GM23338 (cell line): ENCODE results near the gene WWOX. TPM values are rescaled to one million over a fixed set of nuclear protein-coding genes. Genes with fewer than 3 reads are reported as not detected.

Experiments used
- ATAC-seq: fragments of 200-7000 bp; cut with Tn5 transposase; 3 replicates; pipeline ENCODE4 v1.9.1; 2020
- DNase-seq: peaks from one replicate; pipeline ENCODE4 v3.0.0-alpha.2; 2015; ENCODE audit warnings: low spot score
- H2AFZ ChIP-seq: fragments of 200-600 bp; sonication (generic); 2 replicates; pipeline ENCODE4 v1.8.0; 2016; ENCODE audit warnings: antibody characterized with exemption, mild to moderate bottlenecking, moderate library complexity
- H3F3A ChIP-seq: fragments of 200-600 bp; sonication (generic); replicated peaks from 2 replicates; pipeline ENCODE4 v1.8.0; 2017; ENCODE audit warnings: antibody characterized with exemption, mixed run types, low read depth
- H3K27ac ChIP-seq: fragments of 200-600 bp; sonication (generic); 2 replicates; pipeline ENCODE4 v1.6.1; 2016; ENCODE audit warnings: low read depth
- H3K27me3 ChIP-seq: fragments of 200-600 bp; sonication (generic); 2 replicates; pipeline ENCODE4 v1.8.0; 2016; ENCODE audit warnings: mild to moderate bottlenecking, mixed run types, moderate library complexity; ENCODE audit not compliant: insufficient read depth
- H3K36me3 ChIP-seq: fragments of 200-600 bp; sonication (generic); 2 replicates; pipeline ENCODE4 v1.8.0; 2016; ENCODE audit warnings: mild to moderate bottlenecking; ENCODE audit not compliant: insufficient read depth
- H3K4me1 ChIP-seq: fragments of 200-600 bp; sonication (generic); 2 replicates; pipeline ENCODE4 v1.8.0; 2016; ENCODE audit warnings: mild to moderate bottlenecking, moderate library complexity; ENCODE audit not compliant: insufficient read depth
- H3K4me2 ChIP-seq: fragments of 200-600 bp; sonication (generic); 2 replicates; pipeline ENCODE4 v1.7.1; 2017; ENCODE audit warnings: mixed run types
- H3K4me3 ChIP-seq: fragments of 200-600 bp; sonication (generic); 2 replicates; pipeline ENCODE4 v1.6.1; 2016; ENCODE audit warnings: mixed run types
- H3K79me2 ChIP-seq: fragments of 200-600 bp; sonication (generic); replicated peaks from 2 replicates; pipeline ENCODE4 v1.8.0; 2017; ENCODE audit warnings: mild to moderate bottlenecking; ENCODE audit not compliant: insufficient read depth
- H3K9me2 ChIP-seq: fragments of 200-600 bp; sonication (generic); 2 replicates; pipeline ENCODE4 v1.8.0; 2017; ENCODE audit not compliant: insufficient read depth
- H4K20me1 ChIP-seq: fragments of 200-600 bp; sonication (generic); replicated peaks from 2 replicates; pipeline ENCODE4 v1.8.0; 2017; ENCODE audit warnings: mild to moderate bottlenecking; ENCODE audit not compliant: insufficient read depth
- H3K27ac Mint-ChIP-seq: 2 replicates; pipeline ENCODE4 v1.8.0; 2020; ENCODE audit warnings: inconsistent platforms, mild to moderate bottlenecking, moderate library complexity, mixed read lengths
- H3K27me3 Mint-ChIP-seq: 3 replicates; pipeline ENCODE4 v1.8.0; 2022; ENCODE audit warnings: low read depth, mild to moderate bottlenecking, moderate library complexity, mixed read lengths, inconsistent platforms; ENCODE audit not compliant: insufficient read depth, poor library complexity
- H3K36me3 Mint-ChIP-seq: 3 replicates; pipeline ENCODE4 v1.8.0; 2021; ENCODE audit warnings: low read depth, mild to moderate bottlenecking, inconsistent platforms, moderate library complexity, mixed read lengths
- H3K4me1 Mint-ChIP-seq: 3 replicates; pipeline ENCODE4 v1.8.0; 2020; ENCODE audit warnings: mild to moderate bottlenecking, inconsistent platforms, mixed read lengths
- H3K4me3 Mint-ChIP-seq: 3 replicates; pipeline ENCODE4 v1.8.0; 2021; ENCODE audit warnings: moderate library complexity, mild to moderate bottlenecking, inconsistent platforms, mixed read lengths
- H3K9me3 Mint-ChIP-seq: 3 replicates; pipeline ENCODE4 v1.8.0; 2020; ENCODE audit warnings: moderate library complexity, mild to moderate bottlenecking, inconsistent platforms, mixed read lengths
- CREB1 ChIP-seq: fragments of 250-450 bp; sonication (Bioruptor Pico); IDR thresholded peaks from 2 replicates; pipeline ENCODE4 v1.5.0; 2020; ENCODE audit warnings: low read depth, mild to moderate bottlenecking, moderate library complexity
- EZH2 ChIP-seq: fragments of 200-600 bp; sonication (generic); IDR thresholded peaks from one replicate; pipeline ENCODE4 v1.8.0; 2017; ENCODE audit warnings: antibody characterized with exemption, mild to moderate bottlenecking, low read depth; ENCODE audit not compliant: unreplicated experiment
- EZH2phosphoT487 ChIP-seq: fragments of 200-600 bp; sonication (generic); IDR thresholded peaks from one replicate; pipeline ENCODE4 v1.8.1; 2018; ENCODE audit warnings: antibody characterized with exemption; ENCODE audit not compliant: unreplicated experiment
- JUNB ChIP-seq: IDR thresholded peaks from one replicate; pipeline ENCODE4 v1.6.1; 2016; ENCODE audit warnings: antibody characterized with exemption; ENCODE audit not compliant: unreplicated experiment
- NANOG ChIP-seq: IDR thresholded peaks from 2 replicates; pipeline ENCODE4 v1.6.1; 2016; ENCODE audit warnings: antibody characterized with exemption, borderline replicate concordance
- POLR2AphosphoS5 ChIP-seq: IDR thresholded peaks from 2 replicates; pipeline ENCODE4 v1.6.1; 2016; ENCODE audit warnings: antibody characterized with exemption, low read depth
- STAT1 ChIP-seq: IDR thresholded peaks from one replicate; pipeline ENCODE4 v1.6.1; 2016; ENCODE audit warnings: antibody characterized with exemption; ENCODE audit not compliant: unreplicated experiment
- ZNF114 ChIP-seq: fragments of 250-450 bp; sonication (Bioruptor Pico); IDR thresholded peaks from 2 replicates; pipeline ENCODE4 v1.5.0; 2020; ENCODE audit warnings: mild to moderate bottlenecking, moderate library complexity
- ZNF331 ChIP-seq: fragments of 250-450 bp; sonication (Bioruptor Pico); IDR thresholded peaks from 2 replicates; pipeline ENCODE4 v1.5.0; 2020; ENCODE audit warnings: low read depth, mild to moderate bottlenecking, moderate library complexity
- polyA plus RNA-seq: library from polyadenylated mRNA; unstranded; fragments of >200 nt; fragmentation: Nextera tagmentation; extraction: Ambion mirVana; gene quantifications from 2 replicates; pipeline ENCODE4 v1.2.1, GENCODE V29; 2016
- total RNA-seq: library from RNA; depleted of rRNA; stranded (reverse); fragments of >200 nt; shearing (Covaris generic); gene quantifications from 2 replicates; pipeline ENCODE4 v1.2.3, GENCODE V29; 2014
- TF ChIP-seq, protein P1 (sequence below): IDR thresholded peaks from one replicate; pipeline ENCODE4 v1.6.1; 2018; ENCODE audit warnings: antibody characterized with exemption; ENCODE audit not compliant: unreplicated experiment
- TF ChIP-seq, protein P2 (sequence below), 2 experiments: fragments of 200-600 bp in 1 of 2; sonication (generic) in 1 of 2; conservative IDR thresholded peaks; 2 replicates each; pipeline versions ENCODE4 v1.5.1 to v1.6.1; 2016 to 2017; ENCODE audit warnings: antibody characterized with exemption in 2 of 2, low read depth in 2 of 2, mild to moderate bottlenecking in 2 of 2, moderate library complexity in 1 of 2
- TF ChIP-seq, protein P3 (sequence below): IDR thresholded peaks from 2 replicates; pipeline ENCODE4 v1.6.1; 2016; ENCODE audit warnings: antibody characterized with exemption

The WWOX gene
- total and polyA plus RNA-seq, 2 experiments from 2014 or later = 10.0 to 19.3 TPM

DNA sequence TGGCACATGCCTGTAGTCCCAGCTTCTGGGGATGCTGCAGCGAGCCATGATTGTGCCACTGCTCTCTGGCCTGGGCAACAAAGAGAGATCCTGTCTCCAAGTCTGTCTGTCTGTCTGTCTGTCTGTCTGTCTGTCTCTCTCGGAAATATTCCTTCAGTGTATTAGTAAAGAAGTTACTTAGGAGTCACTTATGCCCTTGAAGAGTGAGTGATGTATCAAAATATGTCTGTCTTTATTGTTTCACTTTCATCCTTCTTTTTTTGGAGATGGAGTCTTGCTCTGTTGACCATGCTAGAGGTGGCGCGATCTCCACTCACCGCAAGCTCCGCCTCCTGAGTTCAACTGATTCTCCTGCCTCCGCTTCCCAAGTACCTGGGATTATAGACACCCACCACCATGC is 410.5 kb downstream of the WWOX start:
- ATAC-seq = no peak
- Mint-ChIP-seq H3K27me3 (peaks cover 3% of the 10 kb centered on the region), H3K9me3 (no peaks in the 10 kb centered on the region), H3K4me1 (peaks cover 8% of the 10 kb centered on the region; the same call in 2 of the 3 replicates), H3K27ac (no peak overlapping the region), H3K36me3 (no peaks in the 10 kb centered on the region), H3K4me3 (no peak overlapping the region)
- Histone ChIP-seq H3K36me3 (no peaks in the 10 kb centered on the region), H3F3A (no peaks in the 10 kb centered on the region), H3K4me1 (no peaks in the 10 kb centered on the region; the same call in 1 of the 2 replicates), H3K27me3 (no peaks in the 10 kb centered on the region), H2AFZ (no peak overlapping the region), H3K27ac (no peak overlapping the region), H3K9me2 (no peaks in the 10 kb centered on the region), H3K79me2 (no peaks in the 10 kb centered on the region), H3K4me3 (no peak overlapping the region), H4K20me1 (no peaks in the 10 kb centered on the region; the same call in 1 of the 2 replicates), H3K4me2 (no peak overlapping the region)
- TF ChIP-seq, protein P1, sequence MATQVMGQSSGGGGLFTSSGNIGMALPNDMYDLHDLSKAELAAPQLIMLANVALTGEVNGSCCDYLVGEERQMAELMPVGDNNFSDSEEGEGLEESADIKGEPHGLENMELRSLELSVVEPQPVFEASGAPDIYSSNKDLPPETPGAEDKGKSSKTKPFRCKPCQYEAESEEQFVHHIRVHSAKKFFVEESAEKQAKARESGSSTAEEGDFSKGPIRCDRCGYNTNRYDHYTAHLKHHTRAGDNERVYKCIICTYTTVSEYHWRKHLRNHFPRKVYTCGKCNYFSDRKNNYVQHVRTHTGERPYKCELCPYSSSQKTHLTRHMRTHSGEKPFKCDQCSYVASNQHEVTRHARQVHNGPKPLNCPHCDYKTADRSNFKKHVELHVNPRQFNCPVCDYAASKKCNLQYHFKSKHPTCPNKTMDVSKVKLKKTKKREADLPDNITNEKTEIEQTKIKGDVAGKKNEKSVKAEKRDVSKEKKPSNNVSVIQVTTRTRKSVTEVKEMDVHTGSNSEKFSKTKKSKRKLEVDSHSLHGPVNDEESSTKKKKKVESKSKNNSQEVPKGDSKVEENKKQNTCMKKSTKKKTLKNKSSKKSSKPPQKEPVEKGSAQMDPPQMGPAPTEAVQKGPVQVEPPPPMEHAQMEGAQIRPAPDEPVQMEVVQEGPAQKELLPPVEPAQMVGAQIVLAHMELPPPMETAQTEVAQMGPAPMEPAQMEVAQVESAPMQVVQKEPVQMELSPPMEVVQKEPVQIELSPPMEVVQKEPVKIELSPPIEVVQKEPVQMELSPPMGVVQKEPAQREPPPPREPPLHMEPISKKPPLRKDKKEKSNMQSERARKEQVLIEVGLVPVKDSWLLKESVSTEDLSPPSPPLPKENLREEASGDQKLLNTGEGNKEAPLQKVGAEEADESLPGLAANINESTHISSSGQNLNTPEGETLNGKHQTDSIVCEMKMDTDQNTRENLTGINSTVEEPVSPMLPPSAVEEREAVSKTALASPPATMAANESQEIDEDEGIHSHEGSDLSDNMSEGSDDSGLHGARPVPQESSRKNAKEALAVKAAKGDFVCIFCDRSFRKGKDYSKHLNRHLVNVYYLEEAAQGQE = no peak
- TF ChIP-seq CREB1 (CRISPR knock-in tag) = no peak
- TF ChIP-seq JUNB = no peak
- no peak for TF ChIP-seq ZNF114
- TF ChIP-seq, protein P2, sequence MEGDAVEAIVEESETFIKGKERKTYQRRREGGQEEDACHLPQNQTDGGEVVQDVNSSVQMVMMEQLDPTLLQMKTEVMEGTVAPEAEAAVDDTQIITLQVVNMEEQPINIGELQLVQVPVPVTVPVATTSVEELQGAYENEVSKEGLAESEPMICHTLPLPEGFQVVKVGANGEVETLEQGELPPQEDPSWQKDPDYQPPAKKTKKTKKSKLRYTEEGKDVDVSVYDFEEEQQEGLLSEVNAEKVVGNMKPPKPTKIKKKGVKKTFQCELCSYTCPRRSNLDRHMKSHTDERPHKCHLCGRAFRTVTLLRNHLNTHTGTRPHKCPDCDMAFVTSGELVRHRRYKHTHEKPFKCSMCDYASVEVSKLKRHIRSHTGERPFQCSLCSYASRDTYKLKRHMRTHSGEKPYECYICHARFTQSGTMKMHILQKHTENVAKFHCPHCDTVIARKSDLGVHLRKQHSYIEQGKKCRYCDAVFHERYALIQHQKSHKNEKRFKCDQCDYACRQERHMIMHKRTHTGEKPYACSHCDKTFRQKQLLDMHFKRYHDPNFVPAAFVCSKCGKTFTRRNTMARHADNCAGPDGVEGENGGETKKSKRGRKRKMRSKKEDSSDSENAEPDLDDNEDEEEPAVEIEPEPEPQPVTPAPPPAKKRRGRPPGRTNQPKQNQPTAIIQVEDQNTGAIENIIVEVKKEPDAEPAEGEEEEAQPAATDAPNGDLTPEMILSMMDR (conservative IDR thresholded peaks at IDR 0.05; ENCODE audit: low read depth in 2 of 2) = no peak
- no peak for TF ChIP-seq NANOG
- TF ChIP-seq, protein P3, sequence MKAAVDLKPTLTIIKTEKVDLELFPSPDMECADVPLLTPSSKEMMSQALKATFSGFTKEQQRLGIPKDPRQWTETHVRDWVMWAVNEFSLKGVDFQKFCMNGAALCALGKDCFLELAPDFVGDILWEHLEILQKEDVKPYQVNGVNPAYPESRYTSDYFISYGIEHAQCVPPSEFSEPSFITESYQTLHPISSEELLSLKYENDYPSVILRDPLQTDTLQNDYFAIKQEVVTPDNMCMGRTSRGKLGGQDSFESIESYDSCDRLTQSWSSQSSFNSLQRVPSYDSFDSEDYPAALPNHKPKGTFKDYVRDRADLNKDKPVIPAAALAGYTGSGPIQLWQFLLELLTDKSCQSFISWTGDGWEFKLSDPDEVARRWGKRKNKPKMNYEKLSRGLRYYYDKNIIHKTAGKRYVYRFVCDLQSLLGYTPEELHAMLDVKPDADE = no peak
- TF ChIP-seq EZH2 = no peak
- no peak for TF ChIP-seq POLR2AphosphoS5
- DNase-seq = no peak

DNA sequence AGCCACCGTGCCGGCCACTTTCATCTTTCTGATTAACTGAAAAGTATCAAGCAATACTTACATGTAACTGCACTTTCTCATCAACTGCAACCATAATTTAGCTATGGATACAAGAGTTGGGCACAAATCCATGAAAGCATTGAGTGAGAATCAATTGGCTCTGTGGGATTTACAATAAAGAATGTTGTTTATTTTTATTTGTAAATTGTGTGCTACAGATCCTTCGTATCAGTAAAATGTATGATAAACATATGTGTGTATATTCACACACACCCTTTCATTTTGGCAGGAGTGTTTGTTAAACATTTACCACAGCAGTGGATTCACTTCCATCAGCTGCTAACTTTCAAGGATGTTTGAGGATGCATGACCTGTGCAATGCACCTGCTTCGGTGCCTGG is 411.0 kb downstream of the WWOX start:
- no peak overlapping the region for H3K27ac ChIP-seq
- TF ChIP-seq ZNF331 (no peak), NANOG (no peak), ZNF114 (no peak), STAT1 (no peak), EZH2phosphoT487 (no peak), CREB1 (CRISPR knock-in tag) (no peak), EZH2 (no peak), JUNB (no peak)
- TF ChIP-seq, protein P3 = no peak
- TF ChIP-seq, protein P2 (conservative IDR thresholded peaks at IDR 0.05; ENCODE audit: low read depth in 2 of 2) = no peak

More for the DNA sequence above, 411.0 kb downstream of the WWOX start:
- H3K4me3 Mint-ChIP-seq = no peak overlapping the region
- H3K4me1 Mint-ChIP-seq = peaks cover 8% of the 10 kb centered on the region; the same call in 2 of the 3 replicates
- no peaks in the 10 kb centered on the region for H3K27me3 ChIP-seq
- no peaks in the 10 kb centered on the region for H3K79me2 ChIP-seq
- H3K27me3 Mint-ChIP-seq = peaks cover 3% of the 10 kb centered on the region
- H2AFZ ChIP-seq = no peak overlapping the region
- no peak overlapping the region for H3K4me2 ChIP-seq
- no peaks in the 10 kb centered on the region for H3K9me2 ChIP-seq
- no peaks in the 10 kb centered on the region for H3K36me3 ChIP-seq
- H3K36me3 Mint-ChIP-seq = no peaks in the 10 kb centered on the region
- H4K20me1 ChIP-seq = no peaks in the 10 kb centered on the region; the same call in 1 of the 2 replicates
- DNase-seq (no peak), ATAC-seq (no peak)
- no peak overlapping the region for H3K4me3 ChIP-seq
- H3K9me3 Mint-ChIP-seq = no peaks in the 10 kb centered on the region
- no peaks in the 10 kb centered on the region for H3F3A ChIP-seq
- no peaks in the 10 kb centered on the region for H3K4me1 ChIP-seq
- H3K27ac Mint-ChIP-seq = no peak overlapping the region
